Ammon's horn (tissue), 1 donor: ENCODE data around the gene MARF1.
"Not testable (repeated sequence)": the region's sequence is repeated elsewhere in the genome, so short reads cannot be mapped to it uniquely, and the experiment has no call there.

Source experiments
- DNase-seq: peaks from one replicate; pipeline ENCODE4 v3.0.0-alpha.2; 2016; ENCODE audit warnings: low spot score

Gene MARF1

GRCh38 chr16:15621889-15622288 is 21.1 kb downstream of the MARF1 start:
- no peak for DNase-seq

GRCh38 chr16:15621456-15621855 is 21.5 kb downstream of the MARF1 start:
- DNase-seq = no peak

DNA sequence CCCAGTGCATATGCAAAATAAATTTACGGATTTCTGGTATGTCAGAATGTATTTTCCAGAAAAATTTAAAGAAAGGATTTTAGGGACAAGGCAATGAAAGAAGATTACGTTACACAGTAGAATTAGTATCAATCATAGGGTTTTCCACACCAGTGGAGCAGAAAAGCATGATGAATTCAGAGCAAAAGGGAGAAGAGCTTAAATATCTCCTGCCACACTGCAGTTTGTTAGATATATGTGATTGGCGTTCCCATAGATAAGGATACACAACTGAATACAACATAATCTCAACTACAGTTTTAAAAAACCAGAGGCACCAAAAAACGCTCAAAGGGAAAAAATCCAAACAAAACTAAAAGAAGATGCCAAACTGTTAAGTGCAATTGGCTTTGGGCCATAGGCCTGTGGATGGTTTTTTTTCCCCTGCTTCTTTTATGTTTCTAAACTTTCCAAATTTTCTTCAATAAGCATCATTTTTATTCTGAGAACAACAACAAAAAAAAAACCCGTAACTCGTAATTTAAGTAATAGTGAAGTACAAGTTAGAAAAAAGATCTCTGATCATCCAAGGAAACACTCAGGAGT is 22.3 kb downstream of the MARF1 start:
- no peak for DNase-seq

GRCh38 chr16:15618392-15618791 is 24.6 kb downstream of the MARF1 start:
- no peak for DNase-seq

GRCh38 chr16:15617901-15618300 is 25.1 kb downstream of the MARF1 start:
- DNase-seq = no peak

GRCh38 chr16:15616475-15617165 is 26.3 kb downstream of the MARF1 start:
- no peak for DNase-seq

DNA sequence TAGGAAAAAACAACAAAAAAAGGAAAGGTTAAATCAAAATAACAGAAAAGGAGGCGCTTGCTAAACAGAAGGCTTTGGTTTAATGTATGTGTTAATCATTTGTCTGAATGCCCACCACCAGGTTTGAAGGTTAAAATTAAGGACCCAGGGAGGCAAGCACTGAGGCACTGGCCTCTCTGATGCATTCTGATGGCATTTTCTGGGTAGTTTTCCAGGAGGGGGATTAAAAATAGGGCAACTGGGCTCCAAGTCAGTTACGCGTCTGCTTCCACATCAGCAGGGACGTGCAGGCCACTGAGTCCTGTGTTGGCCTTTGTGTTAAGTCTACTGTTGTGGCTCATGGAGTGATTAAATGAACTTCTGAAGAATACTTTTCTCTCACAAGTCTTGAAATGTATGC is 26.9 kb downstream of the MARF1 start:
- no peak for DNase-seq

- DNase-seq = no peak
Observed at GRCh38 chr16:15613676-15614075, 29.3 kb downstream of the MARF1 start.

- no peak for DNase-seq
Observed at GRCh38 chr16:15611610-15612009, 31.3 kb downstream of the MARF1 start.

- no peak for DNase-seq
Observed at GRCh38 chr16:15610369-15610871, 32.5 kb downstream of the MARF1 start.

GRCh38 chr16:15609286-15609649 is 33.7 kb downstream of the MARF1 start:
- no peak for DNase-seq

DNA sequence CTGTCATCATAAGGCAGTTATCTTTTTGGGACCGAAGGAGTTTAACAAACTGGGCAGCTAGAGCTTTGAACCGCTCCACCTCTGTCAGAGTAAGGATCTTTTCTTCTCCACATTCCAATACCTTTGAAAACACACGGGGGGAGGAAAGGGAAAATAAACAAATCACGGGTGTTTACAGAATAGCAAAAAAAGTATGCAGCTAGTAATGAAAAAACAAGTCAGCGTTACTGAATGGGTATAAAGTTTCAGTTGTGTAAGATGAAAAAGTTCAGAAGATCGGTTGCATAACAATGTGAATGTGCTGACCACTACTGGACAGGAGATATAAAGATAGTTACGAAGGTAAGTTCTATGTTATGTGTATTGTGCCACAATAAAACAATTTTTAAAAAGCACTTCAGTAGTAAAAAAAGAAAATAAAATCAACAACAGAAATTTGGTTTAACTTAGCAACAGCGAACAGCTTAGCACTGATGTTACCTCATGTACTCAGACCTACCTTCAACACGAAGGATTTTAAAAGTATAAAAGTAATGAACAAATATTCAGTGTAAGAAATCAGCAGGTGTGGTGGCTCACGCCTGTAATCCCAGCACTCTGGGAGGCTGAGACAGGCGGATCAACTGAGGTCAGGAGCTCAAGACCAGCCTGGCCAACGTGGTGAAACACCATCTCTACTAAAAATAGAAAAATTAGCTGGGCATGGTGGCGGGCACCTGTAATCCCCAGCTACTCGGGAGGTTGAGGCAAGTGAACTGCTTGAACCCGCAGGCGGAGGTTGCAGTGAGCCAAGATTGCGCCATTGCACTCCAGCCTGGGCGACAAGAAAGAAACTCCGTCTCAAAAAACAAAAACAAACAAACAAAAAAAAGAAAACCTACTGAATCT is 34.3 kb downstream of the MARF1 start:
- no peak for DNase-seq

DNA sequence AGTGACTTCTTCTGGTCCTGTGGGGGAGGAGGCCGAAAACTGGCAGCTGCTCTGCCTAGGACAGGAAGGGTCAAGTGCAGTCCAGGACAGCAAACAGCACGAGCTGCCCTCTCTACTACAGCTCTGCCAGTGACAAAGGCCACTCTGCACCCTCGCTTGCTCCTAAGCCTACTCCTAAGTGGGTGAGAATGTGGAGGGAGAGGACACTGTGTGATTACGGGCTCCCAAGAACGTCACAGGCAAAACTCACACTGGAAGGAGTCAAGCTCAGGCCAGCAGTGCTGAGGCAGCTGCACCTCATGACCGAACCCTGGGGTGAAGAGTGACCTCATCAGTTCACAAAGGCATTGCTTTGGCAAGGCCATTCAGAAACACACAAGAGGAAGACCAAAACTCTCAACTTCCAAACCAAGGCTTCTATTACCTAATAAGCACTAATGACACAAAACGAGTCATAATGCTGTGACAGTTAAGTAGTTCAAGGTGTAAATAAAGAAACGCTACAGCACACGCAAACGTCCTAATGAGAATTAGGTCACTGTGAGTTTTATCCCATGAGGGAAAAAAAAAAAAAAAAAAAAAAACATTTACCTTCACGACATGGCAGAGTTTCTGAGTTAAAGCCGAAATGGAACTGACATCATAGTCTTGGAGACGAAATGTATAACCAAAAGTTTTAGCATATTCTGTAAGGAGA is 35.1 kb downstream of the MARF1 start:
- DNase-seq = no peak

GRCh38 chr16:15607221-15607699 is 35.7 kb downstream of the MARF1 start:
- not testable (repeated sequence) for DNase-seq

DNA sequence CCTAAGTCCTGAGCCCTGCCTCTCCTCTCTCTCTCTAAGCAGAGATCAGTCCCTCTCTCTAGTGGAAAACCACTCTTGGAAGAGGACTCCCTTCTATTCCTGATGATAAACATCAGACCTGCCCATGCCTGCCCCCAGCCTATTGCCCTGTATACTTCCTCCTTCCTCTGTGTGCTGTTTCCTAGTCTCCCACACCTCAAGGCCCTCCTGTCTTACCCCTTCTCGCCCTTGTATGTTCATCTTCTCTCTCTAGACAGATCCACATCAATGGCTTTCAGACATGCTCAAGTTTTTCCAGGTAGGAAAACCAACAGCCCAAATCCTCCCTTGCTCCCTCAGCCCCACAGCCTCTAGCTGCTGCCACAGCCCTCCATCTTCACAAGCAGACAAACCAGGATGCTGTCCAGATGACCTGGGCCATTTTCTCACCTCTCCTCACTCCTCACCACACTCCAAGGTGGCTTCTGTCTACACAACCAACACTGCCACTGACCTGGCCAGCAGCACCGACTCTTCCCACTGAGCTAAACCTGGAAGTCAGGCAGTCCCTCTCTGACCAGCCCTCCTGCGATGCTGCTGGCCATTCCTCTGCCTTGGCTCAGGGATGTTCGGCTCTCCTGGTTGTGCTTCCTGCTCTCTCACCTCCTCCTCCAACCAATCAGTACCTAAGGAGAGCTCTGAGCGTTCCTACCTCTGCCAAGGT is 36.3 kb downstream of the MARF1 start:
- DNase-seq = no peak

DNA sequence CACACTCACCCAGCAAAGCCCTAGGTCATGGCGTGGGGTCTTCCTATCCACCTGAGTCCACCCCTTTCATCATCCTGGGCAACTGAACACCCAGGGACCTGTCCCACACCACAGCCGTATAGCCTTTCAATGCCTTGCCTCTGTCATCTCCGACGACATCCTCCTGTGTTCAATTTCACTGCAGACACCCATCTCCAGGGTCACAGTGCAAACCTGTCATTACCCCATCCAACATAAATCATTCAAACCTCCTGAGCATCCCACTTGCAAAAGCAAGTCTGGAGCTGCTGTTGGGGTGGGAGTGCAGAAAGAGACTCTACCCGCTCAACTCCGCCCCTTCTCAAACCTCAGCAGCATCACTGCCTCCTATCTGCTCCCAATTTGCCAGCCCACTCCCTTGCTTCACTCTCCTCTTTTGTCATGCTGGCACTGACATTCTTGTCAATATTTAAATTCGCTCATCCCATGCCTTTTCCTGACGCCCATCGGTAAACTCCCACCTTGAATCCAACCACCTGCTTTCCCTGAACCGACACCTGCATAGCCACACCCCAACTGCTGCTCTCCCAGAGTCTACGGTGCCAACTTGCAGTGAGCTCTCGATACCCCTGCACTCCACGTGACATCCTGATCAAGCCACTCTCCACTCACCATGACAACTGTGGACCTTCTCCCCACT is 37.0 kb downstream of the MARF1 start:
- no peak for DNase-seq

DNA sequence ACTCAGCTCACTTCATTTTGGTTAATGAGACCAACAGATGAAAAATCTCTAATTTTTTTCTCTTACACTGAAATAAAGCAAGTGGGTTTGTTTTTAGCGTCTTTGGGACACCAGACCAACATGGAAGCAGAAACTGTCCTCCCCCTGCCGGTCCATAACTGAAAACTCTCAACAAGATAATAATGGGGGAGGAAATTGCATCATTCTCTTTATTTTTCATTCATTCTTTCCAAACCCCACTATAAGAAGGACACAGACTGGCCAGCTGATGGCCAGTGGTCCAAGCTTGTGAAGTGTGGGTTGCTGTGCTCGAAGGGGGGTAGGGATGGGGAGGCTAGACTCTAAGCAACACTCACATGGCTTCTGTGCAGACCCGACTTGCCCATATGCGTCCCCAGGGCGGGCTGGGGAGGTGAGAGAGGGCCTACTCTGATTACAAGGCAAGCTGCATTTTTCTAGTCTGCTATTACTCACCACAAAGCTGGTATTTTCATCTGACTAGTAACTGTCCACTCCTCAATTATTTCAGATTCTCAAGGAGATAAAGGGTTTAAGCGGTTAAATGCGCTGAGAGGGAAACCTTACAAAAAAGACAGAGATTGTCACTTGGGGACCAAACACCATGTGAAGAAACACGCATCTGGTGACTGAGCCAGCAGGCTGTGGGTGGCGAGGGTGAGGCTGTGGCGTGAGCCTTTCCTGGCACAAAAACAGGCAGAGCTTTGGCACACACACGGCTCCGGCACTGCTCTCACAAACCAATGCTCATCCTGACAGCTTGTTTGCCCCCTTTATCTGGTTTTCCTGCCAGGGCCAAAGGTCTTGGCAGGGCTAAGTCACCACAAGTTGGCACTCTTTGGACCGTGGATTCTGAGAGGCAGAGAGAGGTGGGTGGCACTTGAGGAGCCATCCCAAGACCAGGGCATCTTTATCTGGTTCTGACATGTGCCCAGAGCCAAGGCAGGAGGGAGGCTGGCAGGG is 38.2 kb downstream of the MARF1 start:
- DNase-seq = peak; percentile 67

GRCh38 chr16:15602285-15603044 is 40.5 kb downstream of the MARF1 start:
- no peak for DNase-seq
